Activated naive CD8-positive, alpha-beta T cell treated with anti-CD3 and anti-CD28 coated beads, Interleukin-2, amount 50 U/mL, for 16 hours (primary cell): ENCODE data around the gene ASB3.
"Not testable (repeated sequence)": the region's sequence is repeated elsewhere in the genome, so short reads cannot be mapped to it uniquely, and the experiment has no call there.

ENCODE experiments used
- DNase-seq: peaks from one replicate; pipeline ENCODE4 v3.0.0-alpha.2; 2020; ENCODE audit warnings: low read depth, low spot score

The ASB3 gene

GRCh38 chr2:53737091-53737490 lies 49.7 kb downstream of the ASB3 start:
- DNase-seq = no peak

- DNase-seq = no peak
Observed at GRCh38 chr2:53729143-53729762, 57.5 kb downstream of the ASB3 start.

- no peak for DNase-seq
Observed at GRCh38 chr2:53727921-53728320, 58.8 kb downstream of the ASB3 start.

- no peak for DNase-seq
Observed at GRCh38 chr2:53725662-53726061, 61.1 kb downstream of the ASB3 start.

GRCh38 chr2:53724536-53724935 lies 62.2 kb downstream of the ASB3 start:
- no peak for DNase-seq

- not testable (repeated sequence) for DNase-seq
Observed at GRCh38 chr2:53720944-53721343, 65.8 kb downstream of the ASB3 start.

- DNase-seq = no peak
Observed at GRCh38 chr2:53715568-53715967, 71.2 kb downstream of the ASB3 start.

- no peak for DNase-seq
Observed at GRCh38 chr2:53711271-53711780, 75.4 kb downstream of the ASB3 start.

GRCh38 chr2:53708988-53709387 lies 77.8 kb downstream of the ASB3 start:
- no peak for DNase-seq

GRCh38 chr2:53701221-53701620 lies 85.5 kb downstream of the ASB3 start:
- DNase-seq = no peak

GRCh38 chr2:53697686-53698085 lies 89.1 kb downstream of the ASB3 start:
- DNase-seq = no peak

GRCh38 chr2:53697092-53697491 lies 89.7 kb downstream of the ASB3 start:
- no peak for DNase-seq

- DNase-seq = no peak
Observed at GRCh38 chr2:53695575-53695974, 91.2 kb downstream of the ASB3 start.

- no peak for DNase-seq
Observed at GRCh38 chr2:53694096-53694771, 92.5 kb downstream of the ASB3 start.

- no peak for DNase-seq
Observed at GRCh38 chr2:53690876-53691275, 95.9 kb downstream of the ASB3 start.

- no peak for DNase-seq
Observed at GRCh38 chr2:53672881-53673522, 113.8 kb downstream of the ASB3 start.

- no peak for DNase-seq
Observed at GRCh38 chr2:53670331-53670730, 116.4 kb downstream of the ASB3 start.

- no peak for DNase-seq
Observed at GRCh38 chr2:53668624-53669026, 118.1 kb downstream of the ASB3 start.

- not testable (repeated sequence) for DNase-seq
Observed at GRCh38 chr2:53667130-53667529, 119.6 kb downstream of the ASB3 start.

- DNase-seq = no peak
Observed at GRCh38 chr2:53660886-53661285, 125.9 kb downstream of the ASB3 start.

GRCh38 chr2:53658474-53658873 lies 128.3 kb downstream of the ASB3 start:
- not testable (repeated sequence) for DNase-seq

- no peak for DNase-seq
Observed at GRCh38 chr2:53655256-53655655, 131.5 kb downstream of the ASB3 start.

GRCh38 chr2:53654396-53654795 lies 132.4 kb downstream of the ASB3 start:
- no peak for DNase-seq
